Globus pallidus (tissue), 1 donor: Measurements from ENCODE around the gene FIBCD1.
"Not testable (repeated sequence)": the region's sequence is repeated elsewhere in the genome, so short reads cannot be mapped to it uniquely, and the experiment has no call there.

Experiments
- DNase-seq: peaks from one replicate; pipeline ENCODE4 v3.0.0-alpha.2; 2015; ENCODE audit warnings: low spot score

FIBCD1 gene

DNA sequence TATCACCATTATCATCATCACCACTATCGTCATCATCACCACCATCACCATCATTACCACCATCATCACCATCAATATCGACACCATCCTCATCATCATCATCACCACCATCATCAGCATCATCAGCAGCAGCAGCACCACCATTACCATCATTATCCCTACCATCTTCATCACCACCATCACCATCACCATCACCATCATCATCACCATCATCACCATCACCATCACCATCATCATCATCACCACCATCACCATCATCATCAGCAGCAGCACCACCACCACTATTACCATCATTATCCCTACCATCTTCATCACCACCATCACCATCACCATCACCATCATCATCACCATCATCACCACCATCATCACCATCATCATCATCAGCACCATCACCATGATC, 15.9 kb upstream of the FIBCD1 start:
- not testable (repeated sequence) for DNase-seq

DNA sequence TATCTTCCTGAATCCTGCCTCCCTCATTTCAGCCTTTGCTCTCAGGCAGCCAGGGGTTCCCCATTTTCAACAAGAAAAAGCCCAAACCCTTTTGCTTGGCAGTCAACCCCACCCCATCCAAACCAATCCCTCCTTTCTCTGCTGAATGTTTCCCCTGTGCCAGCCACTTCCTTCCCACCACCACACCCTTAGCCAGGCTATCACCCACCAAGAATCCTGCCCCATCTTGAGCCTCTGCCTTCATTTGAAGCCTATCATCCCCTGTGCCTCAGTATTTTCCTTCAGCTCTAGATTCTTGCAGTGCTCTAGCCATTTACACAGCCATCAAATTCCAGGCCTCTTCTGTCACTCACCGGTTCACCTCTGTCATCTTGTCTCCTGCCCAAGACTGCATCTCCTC, 15.3 kb upstream of the FIBCD1 start:
- DNase-seq, result no peak

DNA sequence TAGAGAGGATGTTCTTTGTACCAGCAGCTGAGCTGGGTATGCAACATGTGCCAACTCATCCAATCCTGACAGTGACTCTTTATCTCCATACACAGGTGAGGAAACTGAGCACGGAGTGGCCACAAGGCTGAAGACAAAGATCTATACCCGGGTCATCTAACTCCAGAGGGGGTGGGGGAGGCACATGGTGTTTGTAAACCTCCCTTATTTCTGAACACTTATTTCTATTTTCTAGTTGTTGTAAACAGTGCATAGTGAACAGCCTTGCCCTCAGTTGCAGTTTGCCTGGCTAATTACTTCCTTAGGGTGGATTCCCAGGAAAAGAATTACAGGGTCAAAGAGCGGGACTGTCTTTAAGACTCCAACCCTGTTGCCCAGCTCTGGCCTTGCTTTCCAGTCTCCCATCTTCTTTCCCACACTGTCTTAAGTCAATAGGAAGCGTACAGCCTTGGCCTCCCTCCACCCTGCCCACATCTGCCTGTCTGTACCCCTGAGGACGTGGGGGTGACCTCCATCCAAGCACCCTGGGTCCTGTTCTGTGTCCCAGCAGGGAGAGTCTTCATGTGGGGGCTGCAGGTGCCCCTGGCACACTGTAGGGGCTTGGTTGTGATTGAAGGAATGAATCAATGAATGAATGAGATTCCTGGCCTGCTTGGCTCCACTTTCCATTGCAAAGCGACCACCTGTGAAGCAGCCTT, 13.2 kb upstream of the FIBCD1 start:
- no peak for DNase-seq

DNA sequence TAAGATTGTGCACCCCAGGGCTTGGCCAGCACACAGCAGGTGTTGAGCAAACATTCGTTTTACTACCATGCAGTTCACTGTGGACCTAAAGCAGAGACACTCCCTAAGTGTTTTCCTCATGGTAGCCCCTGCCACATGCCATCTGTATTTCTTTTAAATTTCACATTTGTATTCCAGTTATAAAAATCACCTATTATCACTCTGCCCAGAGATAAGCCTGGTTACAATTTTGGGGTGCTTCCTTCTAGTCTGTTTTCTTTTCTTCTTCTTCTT, 10.9 kb upstream of the FIBCD1 start:
- DNase-seq, result no peak

DNA sequence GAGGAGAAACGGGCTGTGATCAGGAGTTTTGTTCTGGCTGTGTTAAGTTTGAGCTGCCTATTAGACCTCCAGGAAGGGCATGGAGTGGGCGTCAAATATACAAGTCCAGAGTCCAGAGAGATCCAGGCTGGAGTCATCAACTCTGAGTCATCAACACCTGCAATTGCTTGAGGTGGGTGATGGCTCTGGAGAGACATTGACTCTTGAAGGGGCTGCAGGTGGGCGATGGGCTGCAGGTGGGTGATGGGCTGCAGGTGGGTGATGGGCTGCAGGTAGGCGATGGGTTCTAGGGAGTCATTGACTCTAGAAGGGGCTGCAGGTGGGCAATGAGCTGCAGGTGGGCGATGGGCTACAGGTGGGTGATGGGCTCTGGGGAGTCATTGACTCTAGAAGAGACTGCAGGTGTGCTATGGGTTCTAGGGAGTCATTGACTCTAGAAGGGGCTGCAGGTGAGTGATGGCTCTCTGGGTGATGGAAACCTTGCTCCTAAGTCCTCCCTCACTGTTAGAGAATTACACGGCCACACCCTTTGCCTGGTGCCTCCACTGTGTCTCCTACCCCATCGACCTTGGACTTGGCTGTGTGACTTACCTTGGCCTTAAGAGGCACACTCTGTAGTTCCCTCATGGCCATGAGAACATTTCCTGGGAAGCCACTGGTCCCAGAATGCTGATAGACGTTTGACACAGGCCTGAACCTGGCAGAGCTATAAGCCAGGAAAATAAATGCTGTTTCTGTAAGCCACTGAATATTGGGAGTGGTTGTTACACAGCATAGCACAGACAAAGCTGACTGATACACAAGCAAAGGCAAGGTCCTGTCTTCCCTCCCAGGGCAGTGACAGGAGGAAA, 10.4 kb upstream of the FIBCD1 start:
- no peak for DNase-seq

DNA sequence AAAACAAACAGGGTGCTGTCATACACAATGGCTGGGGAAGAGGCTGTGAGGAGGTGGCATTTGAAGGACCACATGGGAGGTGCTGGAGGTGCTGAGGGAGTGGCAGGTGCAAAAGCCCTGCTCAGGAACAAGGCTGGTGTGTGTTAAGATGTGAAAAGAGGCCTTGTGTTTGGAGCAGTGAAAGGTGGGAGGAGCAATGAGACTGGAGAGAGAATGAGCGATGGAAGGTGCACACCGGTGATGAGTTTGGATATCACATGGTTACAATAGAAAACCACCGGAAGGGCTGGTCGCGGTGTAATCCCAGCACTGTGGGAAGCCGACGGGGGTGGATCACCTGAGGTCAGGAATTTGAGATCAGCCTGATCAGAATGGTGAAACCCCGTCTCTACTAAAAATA, 9.2 kb upstream of the FIBCD1 start:
- DNase-seq, result no peak

DNA sequence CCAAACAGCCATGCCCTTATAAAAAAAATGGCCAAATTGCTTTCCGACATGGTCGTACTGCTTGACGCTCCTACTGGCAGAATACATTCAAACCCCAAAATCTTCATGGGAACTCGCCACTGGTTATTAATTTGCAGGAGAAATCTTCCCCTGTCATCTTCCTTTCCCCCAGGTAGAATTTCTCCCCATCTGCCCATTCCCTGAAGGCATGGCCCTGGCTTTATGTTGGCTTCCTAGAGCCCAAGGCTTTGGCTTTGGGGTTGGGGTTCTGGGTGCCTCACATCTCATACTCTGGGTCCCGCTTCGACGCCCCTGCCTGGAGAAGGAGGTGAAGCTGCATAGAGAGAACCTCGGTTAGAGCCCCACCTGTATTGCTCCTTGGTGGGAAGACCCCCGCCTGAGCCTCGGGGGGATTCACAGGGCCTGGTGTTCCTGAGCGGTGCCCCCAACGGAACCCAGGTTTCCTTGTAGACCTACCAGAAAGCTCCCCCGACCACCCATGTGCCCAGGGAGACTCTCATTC, 8.6 kb upstream of the FIBCD1 start:
- DNase-seq, result no peak

DNA sequence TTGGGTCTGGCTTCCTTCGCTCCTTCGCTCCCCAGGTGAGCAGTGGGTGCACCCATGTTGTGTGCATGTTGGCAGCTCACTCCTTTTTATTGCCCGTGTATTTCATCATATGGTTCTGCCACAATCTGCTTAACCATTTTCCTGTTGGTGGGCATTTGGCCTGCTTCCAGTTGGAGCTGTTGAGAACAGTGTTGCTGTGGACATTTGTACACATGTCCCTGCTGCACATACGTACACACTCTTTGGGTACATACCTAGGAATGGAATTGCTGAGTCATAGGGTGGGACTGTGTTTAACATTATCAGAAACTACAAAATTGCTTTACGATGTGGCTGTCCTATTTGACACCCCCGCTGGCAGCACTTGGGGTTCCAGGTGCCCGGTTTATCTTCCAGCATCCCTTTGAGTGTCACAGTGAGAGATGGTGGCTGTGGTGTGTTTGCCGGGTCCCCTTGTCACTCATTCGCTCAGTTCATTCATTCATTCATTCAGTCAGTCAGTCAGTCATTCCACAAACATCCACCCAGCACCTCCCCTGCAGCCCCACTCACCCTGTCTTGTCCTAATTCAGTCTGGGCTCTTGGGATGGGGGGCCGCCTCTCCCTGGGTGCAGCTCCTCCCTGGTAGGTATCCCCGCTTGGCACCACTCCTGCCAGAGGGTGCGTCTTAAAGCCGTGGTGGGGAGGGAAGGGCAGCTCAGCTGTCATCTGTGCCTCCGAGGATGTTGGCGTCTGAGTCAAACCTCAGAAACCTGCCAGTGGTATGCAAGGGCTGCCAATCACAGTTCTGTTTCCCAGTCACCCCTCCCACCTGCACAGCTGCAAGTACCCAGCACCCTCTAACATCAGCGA, 7.9 kb upstream of the FIBCD1 start:
- no peak for DNase-seq

DNA sequence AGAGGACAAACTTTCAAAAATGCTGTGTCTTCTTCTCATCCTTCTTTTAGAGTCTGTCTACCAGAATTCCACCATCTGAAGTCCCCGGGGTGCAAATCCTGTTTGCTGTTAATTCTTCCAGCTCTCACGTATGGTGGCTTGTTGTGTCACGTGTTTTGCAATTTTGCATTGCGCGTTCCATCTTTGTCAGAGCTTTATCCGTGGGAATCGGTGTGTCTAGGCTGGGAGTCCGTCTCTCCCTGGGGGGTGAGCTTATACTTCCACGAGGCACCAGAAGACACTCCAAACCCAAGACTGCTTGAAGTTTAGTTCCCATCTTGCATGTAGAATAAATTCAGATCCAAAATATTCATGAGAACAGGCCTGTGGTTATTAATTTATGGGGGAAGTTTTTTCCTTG, 6.1 kb upstream of the FIBCD1 start:
- DNase-seq, result no peak

DNA sequence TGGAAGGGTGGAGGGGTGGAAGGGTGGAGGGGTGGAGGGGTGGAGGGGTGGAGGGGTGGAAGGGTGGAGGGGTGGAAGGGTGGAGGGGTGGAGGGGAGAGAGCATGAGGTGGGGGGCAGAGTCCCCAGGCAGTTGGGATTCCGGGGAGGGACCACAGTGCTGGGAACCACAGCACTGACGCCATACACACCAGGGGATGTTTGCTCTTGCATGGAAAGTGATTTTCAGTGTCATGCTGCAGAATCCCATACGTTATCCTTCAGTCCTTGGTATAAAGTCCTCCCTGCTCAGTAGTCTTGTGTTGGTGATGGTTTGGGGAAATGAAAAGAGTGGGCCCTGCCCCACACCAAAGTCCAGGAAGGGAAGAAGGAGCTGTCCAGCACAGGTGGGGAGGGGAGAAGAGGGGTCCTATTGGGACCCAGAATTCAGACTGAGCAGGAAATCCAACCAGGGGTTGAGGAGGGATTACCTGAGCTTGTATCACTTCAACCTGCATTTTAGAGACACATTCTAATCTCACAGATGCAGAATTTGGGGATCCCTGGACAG, 5.5 kb upstream of the FIBCD1 start:
- DNase-seq, result no peak

DNA sequence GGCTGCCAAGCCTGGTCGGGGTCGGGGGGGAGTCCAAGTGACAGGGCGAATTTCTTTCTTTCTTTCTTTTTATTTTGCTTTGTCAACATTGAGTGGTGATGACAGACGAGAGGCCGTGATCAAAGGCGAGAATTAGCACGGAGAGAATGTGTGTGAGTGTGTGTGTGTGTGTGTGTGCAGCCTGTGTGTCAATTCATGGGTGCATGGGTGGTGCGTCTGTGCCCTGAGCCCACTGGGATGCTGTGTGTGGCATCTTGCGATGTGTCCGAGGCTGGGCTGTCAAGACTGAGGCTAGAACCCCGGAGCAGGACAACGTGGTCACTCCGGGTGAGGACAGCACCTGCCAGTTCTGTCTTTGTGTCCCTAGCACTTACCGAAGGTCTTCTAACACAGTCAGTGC, 4.7 kb upstream of the FIBCD1 start:
- DNase-seq, result no peak

DNA sequence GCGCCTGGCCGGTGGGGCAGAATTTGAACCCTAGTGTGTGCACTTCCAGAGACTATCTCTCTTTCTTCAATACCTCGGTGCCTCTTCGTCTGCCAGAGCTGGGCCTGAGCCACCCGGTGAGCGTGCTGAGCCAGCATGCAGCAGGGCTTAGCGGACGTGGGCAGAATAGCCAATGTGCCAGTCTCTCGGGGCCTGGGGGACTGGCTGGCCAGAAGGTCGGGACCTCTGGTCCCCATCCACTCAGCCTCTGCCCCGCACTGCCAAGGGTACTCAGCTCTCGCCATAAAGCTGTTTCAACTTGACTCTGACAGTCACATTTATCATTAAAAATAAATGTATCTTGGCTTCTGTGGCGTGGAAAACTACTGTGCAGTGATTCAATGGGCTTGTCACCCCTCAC, 4.2 kb upstream of the FIBCD1 start:
- DNase-seq, result no peak

DNA sequence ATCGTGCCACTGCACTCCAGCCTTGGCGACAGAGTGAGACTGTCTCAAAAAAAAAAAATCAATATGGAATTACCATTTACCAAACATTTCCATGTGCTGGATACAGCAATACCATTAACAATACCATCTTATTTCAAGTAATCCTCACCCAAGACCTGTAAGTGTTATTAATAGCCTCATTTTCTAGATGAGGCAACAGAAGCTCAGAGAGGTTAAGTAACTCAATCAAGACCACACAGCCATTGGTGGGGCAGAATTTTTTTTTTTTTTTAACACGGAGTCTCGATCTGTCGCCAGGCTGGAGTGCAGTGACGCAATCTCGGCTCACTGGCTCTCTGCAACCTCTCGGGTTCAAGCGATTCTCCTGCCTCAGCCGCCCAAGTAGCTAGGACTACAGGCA, 3.6 kb upstream of the FIBCD1 start:
- DNase-seq, result no peak

DNA sequence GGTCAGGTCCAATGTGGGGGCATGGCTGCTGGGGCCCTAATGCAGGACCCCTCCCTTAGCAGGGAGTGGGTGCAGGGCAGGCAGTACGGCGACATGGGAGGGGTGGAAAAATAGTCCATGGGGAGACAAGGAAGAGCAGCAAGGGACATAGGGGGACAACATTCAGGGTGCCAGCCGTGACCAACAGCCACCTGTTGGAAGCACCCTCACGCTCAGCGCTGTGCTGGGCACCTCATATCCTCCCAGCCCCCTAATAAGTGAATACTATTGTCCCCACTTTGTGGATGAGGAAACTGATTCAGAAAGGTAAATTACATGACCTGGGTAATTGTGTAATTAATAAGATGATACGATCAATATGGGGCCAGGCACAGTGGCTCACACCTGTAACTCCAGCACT, 3.0 kb upstream of the FIBCD1 start:
- DNase-seq, result no peak

DNA sequence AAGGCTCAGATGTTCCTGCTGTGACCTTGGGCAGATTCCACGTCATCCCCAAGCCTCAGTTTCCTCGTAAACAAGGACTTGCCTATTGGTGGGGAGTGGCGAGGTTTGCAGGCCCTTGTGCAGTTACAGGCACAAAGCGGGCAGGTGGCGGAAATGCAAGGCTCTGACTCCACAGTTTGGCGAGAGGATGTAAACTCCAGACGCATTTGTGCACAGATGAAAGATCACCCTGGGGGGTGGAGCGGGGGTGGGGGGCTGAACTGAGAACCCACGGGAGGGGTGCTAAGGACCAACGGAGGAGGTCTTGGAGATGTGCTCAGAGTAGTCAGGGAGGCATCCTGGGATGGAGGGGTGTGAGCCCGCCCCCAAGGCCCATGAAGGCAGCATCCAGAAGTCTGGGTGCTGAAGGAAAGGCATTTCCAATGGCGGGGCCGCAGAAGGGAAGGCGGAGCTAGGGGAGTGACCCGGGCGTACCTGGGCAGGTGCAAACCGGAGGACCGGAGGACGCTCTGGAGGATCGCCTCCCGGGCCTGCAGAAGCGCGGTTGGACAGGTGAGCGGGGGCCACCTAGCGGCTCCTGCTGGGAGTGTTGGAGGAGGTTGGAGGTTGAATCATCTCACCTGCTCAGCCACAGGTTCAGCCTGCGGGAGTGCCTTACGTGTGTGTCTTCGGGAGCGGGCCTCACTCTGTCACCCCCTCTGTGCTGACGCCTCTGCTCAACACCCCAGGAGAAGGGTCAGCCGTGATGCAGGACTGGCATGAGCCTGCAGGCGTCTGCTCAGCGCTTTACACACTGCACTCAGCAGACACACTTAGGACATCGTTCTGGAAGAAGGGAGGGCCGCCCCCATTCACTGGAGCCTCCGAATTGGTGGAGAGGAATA, 1.9 kb upstream of the FIBCD1 start:
- no peak for DNase-seq

DNA sequence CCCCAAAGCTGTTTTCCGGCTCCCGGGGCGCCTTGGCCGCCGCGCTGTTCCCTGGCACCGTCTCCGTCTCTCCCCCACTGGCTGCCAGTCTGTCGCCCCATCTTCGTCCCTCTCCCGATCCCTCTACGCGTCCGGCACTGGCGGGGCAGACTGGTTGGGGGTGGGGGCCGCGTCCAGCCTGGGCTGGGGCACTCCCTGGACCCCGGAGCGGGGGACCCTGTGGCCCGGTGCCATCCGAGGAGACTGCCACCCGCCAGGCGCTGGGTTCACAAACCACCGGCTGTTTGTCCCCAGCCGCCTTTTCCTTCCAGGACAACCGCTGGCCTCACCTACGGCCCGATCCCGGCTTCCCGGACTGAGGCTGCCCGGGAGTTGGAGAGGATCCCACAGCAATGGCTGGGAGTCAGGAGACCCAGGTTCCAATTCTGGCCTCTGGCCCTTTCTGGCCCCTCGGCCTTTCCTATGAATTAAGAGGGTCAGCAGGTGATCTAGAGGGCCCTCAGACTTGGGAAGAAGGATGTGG, 1.0 kb upstream of the FIBCD1 start:
- DNase-seq, result no peak

DNA sequence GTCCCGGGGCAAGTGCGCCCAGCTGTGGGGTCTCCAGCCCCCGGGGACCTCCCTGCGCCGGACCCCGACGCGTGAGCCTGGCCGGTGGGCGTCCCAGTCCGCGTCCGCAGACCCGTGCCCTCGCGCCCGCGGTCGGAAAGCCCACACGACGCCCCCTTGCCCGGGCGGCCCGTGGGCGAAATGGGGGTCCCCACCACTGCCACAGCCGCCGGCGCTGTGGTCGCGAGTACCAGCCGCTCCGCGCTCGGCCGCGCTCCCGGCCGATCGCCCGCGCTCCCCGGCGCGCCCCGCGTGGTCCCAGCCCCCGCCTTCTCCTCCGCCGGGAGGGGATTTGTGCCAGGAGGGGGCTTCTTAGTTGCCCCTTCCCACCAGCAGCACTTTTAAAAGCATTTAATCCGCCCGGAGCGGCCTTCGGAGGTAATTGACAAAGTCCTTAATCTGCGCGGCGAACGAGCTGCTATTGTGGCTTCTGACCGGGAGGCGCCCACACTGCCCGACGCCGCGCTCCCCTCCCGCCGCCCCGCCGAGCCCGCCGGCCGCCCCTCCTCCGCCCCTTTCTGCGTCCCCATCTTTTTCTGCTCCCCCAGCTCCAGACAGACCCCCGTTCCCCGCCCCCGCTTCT, 469 bp upstream of the FIBCD1 start:
- DNase-seq, result no peak

DNA sequence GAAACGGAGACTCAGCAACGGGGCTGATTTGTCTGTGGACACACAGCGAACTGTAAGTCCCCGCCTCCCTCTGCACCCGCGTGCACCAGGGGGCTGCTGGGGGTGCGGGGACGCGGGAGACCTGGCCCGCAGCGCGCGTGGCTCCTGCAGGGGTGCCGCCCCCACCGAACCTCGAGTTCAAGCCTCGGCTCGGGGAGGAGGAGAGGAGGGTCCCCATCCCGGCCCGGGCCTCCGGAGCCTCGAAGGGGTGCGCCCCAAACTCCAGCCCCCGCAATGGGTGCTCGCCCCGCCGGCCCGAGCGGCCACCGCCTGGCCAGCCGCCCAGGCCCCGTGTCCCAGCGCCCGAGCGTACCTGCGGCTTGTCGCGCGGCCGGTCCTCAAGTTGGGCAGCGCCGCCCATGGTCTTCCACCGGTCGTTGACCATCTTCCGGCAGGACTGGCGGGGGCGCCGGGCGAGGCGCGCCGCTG, 829 bp downstream of the FIBCD1 start:
- no peak for DNase-seq

DNA sequence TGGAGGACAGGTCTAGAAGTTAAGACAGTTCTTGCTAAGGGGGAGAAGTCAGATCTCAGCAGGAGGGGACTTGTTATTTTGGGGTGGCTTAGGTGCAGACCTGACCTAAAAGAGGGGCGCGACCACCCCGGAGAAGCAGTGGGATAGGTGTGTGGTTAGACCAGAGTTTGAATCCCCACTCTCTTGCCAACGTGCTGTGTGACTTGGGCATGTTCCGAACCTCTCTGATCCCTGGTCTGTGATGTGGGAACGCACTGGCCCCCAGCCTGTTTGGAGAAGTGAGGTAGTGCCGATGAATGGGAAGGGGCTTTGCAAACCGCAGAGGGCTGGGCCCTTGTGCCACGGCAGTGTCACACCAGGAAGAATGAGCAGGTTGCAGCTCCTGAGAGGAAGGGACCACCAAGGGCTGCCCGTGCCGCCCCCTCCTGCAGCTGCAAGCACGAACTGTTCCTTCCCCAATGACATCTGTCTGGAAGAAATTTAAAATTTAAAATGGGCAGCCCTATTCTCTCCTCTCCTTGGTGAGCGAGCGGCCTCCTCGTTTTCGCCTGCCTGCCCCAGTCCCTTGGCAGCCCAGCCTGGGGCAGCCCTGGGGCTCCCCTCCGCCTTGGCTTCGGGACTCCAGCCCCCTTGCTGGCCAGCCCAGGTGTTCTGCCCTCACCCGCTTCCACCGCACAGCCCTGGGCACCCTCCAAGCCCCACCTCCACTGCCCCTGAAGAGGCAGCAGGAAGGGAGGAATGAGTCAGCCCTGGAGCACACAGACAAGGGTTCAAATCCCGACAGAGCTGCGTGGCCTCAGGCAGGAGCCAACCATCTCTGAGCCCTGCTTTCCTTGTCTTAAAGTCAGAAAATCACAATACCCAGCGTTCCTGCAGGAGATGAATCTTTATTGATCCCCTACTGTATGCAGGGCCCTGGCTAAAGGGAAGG, 1.6 kb downstream of the FIBCD1 start:
- DNase-seq, result no peak
